Measurements from ENCODE around the gene PRSS38.

PRSS38 gene

GRCh38 chr1:227891955-227892488 is 76.5 kb downstream of the PRSS38 start:
- no peak overlapping the region for H2AFZ ChIP-seq
- no peaks in the 10 kb centered on the region for H3K9me3 ChIP-seq (ENCODE audit: control insufficient read depth, low read length)
- H3K4me1 ChIP-seq, result no peaks in the 10 kb centered on the region
- H3K9ac ChIP-seq, result no peak overlapping the region
- H3K79me2 ChIP-seq, result no peaks in the 10 kb centered on the region
- H3K4me2 ChIP-seq (ENCODE audit: low read length), result no peak overlapping the region
- no peaks in the 10 kb centered on the region for H3K36me3 ChIP-seq (ENCODE audit: control insufficient read depth, insufficient read depth, low read length)
- TF ChIP-seq, protein P1, sequence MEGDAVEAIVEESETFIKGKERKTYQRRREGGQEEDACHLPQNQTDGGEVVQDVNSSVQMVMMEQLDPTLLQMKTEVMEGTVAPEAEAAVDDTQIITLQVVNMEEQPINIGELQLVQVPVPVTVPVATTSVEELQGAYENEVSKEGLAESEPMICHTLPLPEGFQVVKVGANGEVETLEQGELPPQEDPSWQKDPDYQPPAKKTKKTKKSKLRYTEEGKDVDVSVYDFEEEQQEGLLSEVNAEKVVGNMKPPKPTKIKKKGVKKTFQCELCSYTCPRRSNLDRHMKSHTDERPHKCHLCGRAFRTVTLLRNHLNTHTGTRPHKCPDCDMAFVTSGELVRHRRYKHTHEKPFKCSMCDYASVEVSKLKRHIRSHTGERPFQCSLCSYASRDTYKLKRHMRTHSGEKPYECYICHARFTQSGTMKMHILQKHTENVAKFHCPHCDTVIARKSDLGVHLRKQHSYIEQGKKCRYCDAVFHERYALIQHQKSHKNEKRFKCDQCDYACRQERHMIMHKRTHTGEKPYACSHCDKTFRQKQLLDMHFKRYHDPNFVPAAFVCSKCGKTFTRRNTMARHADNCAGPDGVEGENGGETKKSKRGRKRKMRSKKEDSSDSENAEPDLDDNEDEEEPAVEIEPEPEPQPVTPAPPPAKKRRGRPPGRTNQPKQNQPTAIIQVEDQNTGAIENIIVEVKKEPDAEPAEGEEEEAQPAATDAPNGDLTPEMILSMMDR (IDR thresholded peaks at IDR 0.05), result no peak
- H3K4me3 ChIP-seq (ENCODE audit: low read depth, low read length), result no peak overlapping the region
- H3K27me3 ChIP-seq (ENCODE audit: control insufficient read depth, insufficient read depth, low read length), result no peaks in the 10 kb centered on the region
- H3K27ac ChIP-seq, result no peak overlapping the region

- Histone ChIP-seq H3K4me3 (ENCODE audit: low read depth, low read length) (no peak overlapping the region), H3K4me1 (no peaks in the 10 kb centered on the region), H3K9me3 (ENCODE audit: control insufficient read depth, low read length) (no peaks in the 10 kb centered on the region), H3K9ac (no peak overlapping the region), H3K4me2 (ENCODE audit: low read length) (no peak overlapping the region), H3K27ac (no peak overlapping the region), H3K27me3 (ENCODE audit: control insufficient read depth, insufficient read depth, low read length) (no peaks in the 10 kb centered on the region), H2AFZ (no peak overlapping the region), H3K79me2 (no peaks in the 10 kb centered on the region), H3K36me3 (ENCODE audit: control insufficient read depth, insufficient read depth, low read length) (no peaks in the 10 kb centered on the region)
- TF ChIP-seq, protein P1 (IDR thresholded peaks at IDR 0.05), result no peak
Measured at GRCh38 chr1:227892489-227893299, 77.2 kb downstream of the PRSS38 start.

DNA sequence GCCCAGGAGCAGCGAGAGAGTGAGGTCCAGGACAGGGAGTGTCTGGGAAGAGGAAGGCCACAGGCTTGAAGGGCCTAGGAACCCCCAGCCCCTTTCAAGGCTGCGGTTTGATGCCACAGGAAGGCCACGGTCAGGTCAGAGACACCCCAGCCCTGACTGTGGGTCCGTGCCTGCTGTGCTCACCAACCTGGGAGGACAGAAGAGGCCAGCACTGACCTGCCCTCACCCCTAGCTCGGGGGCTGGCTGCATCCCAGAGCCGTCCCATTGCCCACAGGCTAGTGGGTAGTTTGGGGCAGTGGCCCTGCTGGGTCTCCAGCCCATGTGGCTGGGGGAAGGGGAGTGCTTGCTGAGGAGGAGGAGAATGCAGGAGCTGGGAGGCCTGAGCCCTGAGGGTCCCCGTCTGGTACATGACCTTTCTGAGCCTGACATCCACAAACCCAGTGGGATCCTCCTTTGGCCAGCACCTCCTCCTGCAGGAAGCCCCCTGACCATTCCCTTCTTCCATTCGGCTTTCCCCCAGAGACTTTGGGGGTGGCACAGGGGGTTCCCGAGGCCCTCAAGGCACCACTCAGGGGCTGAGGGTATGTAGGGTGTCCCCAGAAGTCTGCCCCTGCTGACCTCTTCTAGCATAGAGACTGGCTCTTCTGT is 77.9 kb downstream of the PRSS38 start:
- Histone ChIP-seq H2AFZ (no peak overlapping the region), H3K4me2 (ENCODE audit: low read length) (no peak overlapping the region), H3K27ac (no peak overlapping the region), H3K9me3 (ENCODE audit: control insufficient read depth, low read length) (no peaks in the 10 kb centered on the region), H3K4me3 (ENCODE audit: low read depth, low read length) (no peak overlapping the region), H3K79me2 (no peaks in the 10 kb centered on the region), H3K36me3 (ENCODE audit: control insufficient read depth, insufficient read depth, low read length) (no peaks in the 10 kb centered on the region), H3K4me1 (no peaks in the 10 kb centered on the region), H3K9ac (no peak overlapping the region), H3K27me3 (ENCODE audit: control insufficient read depth, insufficient read depth, low read length) (no peaks in the 10 kb centered on the region)
- TF ChIP-seq, protein P1 (IDR thresholded peaks at IDR 0.05), result no peak

- H3K9ac ChIP-seq, result no peak overlapping the region
- TF ChIP-seq, protein P1 (IDR thresholded peaks at IDR 0.05), result no peak
Measured at GRCh38 chr1:227893949-227894721, 78.7 kb downstream of the PRSS38 start.

More at GRCh38 chr1:227893949-227894721, 78.7 kb downstream of the PRSS38 start:
- Histone ChIP-seq H3K27me3 (ENCODE audit: control insufficient read depth, insufficient read depth, low read length) (no peaks in the 10 kb centered on the region), H3K9me3 (ENCODE audit: control insufficient read depth, low read length) (no peaks in the 10 kb centered on the region), H3K36me3 (ENCODE audit: control insufficient read depth, insufficient read depth, low read length) (no peaks in the 10 kb centered on the region), H2AFZ (no peak overlapping the region), H3K4me1 (no peaks in the 10 kb centered on the region), H3K4me2 (ENCODE audit: low read length) (no peak overlapping the region), H3K79me2 (no peaks in the 10 kb centered on the region), H3K27ac (no peak overlapping the region), H3K4me3 (ENCODE audit: low read depth, low read length) (no peak overlapping the region)
